Osteocyte (in vitro differentiated cells): ENCODE data around the gene HCFC1. TPM values are rescaled to one million over a fixed set of nuclear protein-coding genes. Genes with fewer than 3 reads are reported as not detected.
A peak's percentile ranks its signal among the peaks of the same experiment; 100 is the strongest.

Experiments used
- DNase-seq: peaks from one replicate; pipeline ENCODE4 v3.0.0; 2021; ENCODE audit warnings: mixed read lengths; ENCODE audit not compliant: unreplicated experiment; ENCODE audit errors: extremely low spot score
- H3K27ac Mint-ChIP-seq: one replicate; pipeline ENCODE4 v1.8.0; 2021; ENCODE audit warnings: mild to moderate bottlenecking, mixed read lengths; ENCODE audit not compliant: unreplicated experiment
- H3K27me3 Mint-ChIP-seq: one replicate; pipeline ENCODE4 v1.8.0; 2021; ENCODE audit warnings: mixed read lengths; ENCODE audit not compliant: unreplicated experiment
- H3K36me3 Mint-ChIP-seq: one replicate; pipeline ENCODE4 v1.8.0; 2021; ENCODE audit warnings: mixed read lengths; ENCODE audit not compliant: unreplicated experiment
- H3K4me1 Mint-ChIP-seq: one replicate; pipeline ENCODE4 v1.8.0; 2021; ENCODE audit warnings: mixed read lengths; ENCODE audit not compliant: unreplicated experiment
- H3K4me3 Mint-ChIP-seq: one replicate; pipeline ENCODE4 v1.8.0; 2021; ENCODE audit warnings: mild to moderate bottlenecking, moderate library complexity, mixed read lengths; ENCODE audit not compliant: unreplicated experiment
- H3K9me3 Mint-ChIP-seq: one replicate; pipeline ENCODE4 v1.8.0; 2021; ENCODE audit warnings: mixed read lengths; ENCODE audit not compliant: unreplicated experiment
- CTCF ChIP-seq: fragments of 200-600 bp; sonication (generic); IDR thresholded peaks from 2 replicates; pipeline ENCODE4 v1.5.0; 2021; ENCODE audit warnings: antibody characterized with exemption, mild to moderate bottlenecking, moderate library complexity
- total RNA-seq: library from RNA; stranded (reverse); gene quantifications from 2 replicates; pipeline ENCODE4 v1.2.1, GENCODE V29; 2021

HCFC1 gene
- total RNA-seq, 1 donor from 2014 or later = 74.8 TPM

- Mint-ChIP-seq H3K27me3 (no peaks in the 10 kb centered on the region), H3K9me3 (no peaks in the 10 kb centered on the region), H3K36me3 (peaks cover 5% of the 10 kb centered on the region), H3K4me3 (no peak overlapping the region), H3K27ac (no peak overlapping the region), H3K4me1 (peaks cover 6% of the 10 kb centered on the region)
- DNase-seq = no peak
- TF ChIP-seq CTCF = no peak
Observed at GRCh38 chrX:154006947-154007346, 35.3 kb upstream of the HCFC1 start.

- H3K4me3 Mint-ChIP-seq = no peak overlapping the region
Observed at GRCh38 chrX:154004315-154004714, 32.7 kb upstream of the HCFC1 start.

GRCh38 chrX:154002215-154002719, 30.6 kb upstream of the HCFC1 start:
- H3K27me3 Mint-ChIP-seq = no peaks in the 10 kb centered on the region
- H3K9me3 Mint-ChIP-seq = peaks cover 3% of the 10 kb centered on the region
- TF ChIP-seq CTCF = no peak
- peaks cover 10% of the 10 kb centered on the region for H3K4me1 Mint-ChIP-seq
- no peaks in the 10 kb centered on the region for H3K36me3 Mint-ChIP-seq
- H3K27ac Mint-ChIP-seq = peak overlapping the region; percentile 61
- H3K4me3 Mint-ChIP-seq = no peak overlapping the region
- no peak for DNase-seq

More at GRCh38 chrX:154004315-154004714, 32.7 kb upstream of the HCFC1 start:
- peaks cover 10% of the 10 kb centered on the region for H3K4me1 Mint-ChIP-seq
- no peak for DNase-seq
- H3K36me3 Mint-ChIP-seq = peaks cover 5% of the 10 kb centered on the region
- no peak overlapping the region for H3K27ac Mint-ChIP-seq
- H3K27me3 Mint-ChIP-seq = no peaks in the 10 kb centered on the region
- TF ChIP-seq CTCF = no peak
- peaks cover 3% of the 10 kb centered on the region for H3K9me3 Mint-ChIP-seq

- Mint-ChIP-seq H3K36me3 (no peaks in the 10 kb centered on the region), H3K27ac (no peak overlapping the region), H3K4me1 (peaks cover 10% of the 10 kb centered on the region), H3K4me3 (no peak overlapping the region), H3K27me3 (peaks cover 3% of the 10 kb centered on the region), H3K9me3 (peaks cover 3% of the 10 kb centered on the region)
- no peak for DNase-seq
- TF ChIP-seq CTCF = no peak
Observed at GRCh38 chrX:154000051-154000450, 28.4 kb upstream of the HCFC1 start.

- H3K27ac Mint-ChIP-seq = no peak overlapping the region
Observed at GRCh38 chrX:153999359-154000037, 27.9 kb upstream of the HCFC1 start.

More at GRCh38 chrX:153999359-154000037, 27.9 kb upstream of the HCFC1 start:
- H3K27me3 Mint-ChIP-seq = peaks cover 3% of the 10 kb centered on the region
- H3K36me3 Mint-ChIP-seq = no peaks in the 10 kb centered on the region
- H3K9me3 Mint-ChIP-seq = peaks cover 3% of the 10 kb centered on the region
- no peak for DNase-seq
- H3K4me3 Mint-ChIP-seq = no peak overlapping the region
- no peak for TF ChIP-seq CTCF
- peaks cover 10% of the 10 kb centered on the region for H3K4me1 Mint-ChIP-seq
